Osteocyte (in vitro differentiated cells): ENCODE results near the gene POLDIP2. TPM values are rescaled to one million over a fixed set of nuclear protein-coding genes. Genes with fewer than 3 reads are reported as not detected.

Experiments
- DNase-seq: peaks from one replicate; pipeline ENCODE4 v3.0.0; 2021; ENCODE audit warnings: mixed read lengths; ENCODE audit not compliant: unreplicated experiment; ENCODE audit errors: extremely low spot score
- H3K27ac Mint-ChIP-seq: one replicate; pipeline ENCODE4 v1.8.0; 2021; ENCODE audit warnings: mild to moderate bottlenecking, mixed read lengths; ENCODE audit not compliant: unreplicated experiment
- H3K27me3 Mint-ChIP-seq: one replicate; pipeline ENCODE4 v1.8.0; 2021; ENCODE audit warnings: mixed read lengths; ENCODE audit not compliant: unreplicated experiment
- H3K36me3 Mint-ChIP-seq: one replicate; pipeline ENCODE4 v1.8.0; 2021; ENCODE audit warnings: mixed read lengths; ENCODE audit not compliant: unreplicated experiment
- H3K4me1 Mint-ChIP-seq: one replicate; pipeline ENCODE4 v1.8.0; 2021; ENCODE audit warnings: mixed read lengths; ENCODE audit not compliant: unreplicated experiment
- H3K4me3 Mint-ChIP-seq: one replicate; pipeline ENCODE4 v1.8.0; 2021; ENCODE audit warnings: mild to moderate bottlenecking, moderate library complexity, mixed read lengths; ENCODE audit not compliant: unreplicated experiment
- H3K9me3 Mint-ChIP-seq: one replicate; pipeline ENCODE4 v1.8.0; 2021; ENCODE audit warnings: mixed read lengths; ENCODE audit not compliant: unreplicated experiment
- CTCF ChIP-seq: fragments of 200-600 bp; sonication (generic); IDR thresholded peaks from 2 replicates; pipeline ENCODE4 v1.5.0; 2021; ENCODE audit warnings: antibody characterized with exemption, mild to moderate bottlenecking, moderate library complexity
- total RNA-seq: library from RNA; stranded (reverse); gene quantifications from 2 replicates; pipeline ENCODE4 v1.2.1, GENCODE V29; 2021

Gene POLDIP2
- total RNA-seq, 1 donor from 2014 or later = 79.8 TPM

- TF ChIP-seq CTCF = no peak
- Mint-ChIP-seq H3K36me3 (no peaks in the 10 kb centered on the region), H3K27me3 (no peaks in the 10 kb centered on the region), H3K27ac (no peak overlapping the region), H3K4me3 (no peak overlapping the region), H3K4me1 (peaks cover 26% of the 10 kb centered on the region), H3K9me3 (no peaks in the 10 kb centered on the region)
- DNase-seq = no peak
These were observed 12.3 kb upstream of the POLDIP2 start for GRCh38 chr17:28369684-28370034.

DNA sequence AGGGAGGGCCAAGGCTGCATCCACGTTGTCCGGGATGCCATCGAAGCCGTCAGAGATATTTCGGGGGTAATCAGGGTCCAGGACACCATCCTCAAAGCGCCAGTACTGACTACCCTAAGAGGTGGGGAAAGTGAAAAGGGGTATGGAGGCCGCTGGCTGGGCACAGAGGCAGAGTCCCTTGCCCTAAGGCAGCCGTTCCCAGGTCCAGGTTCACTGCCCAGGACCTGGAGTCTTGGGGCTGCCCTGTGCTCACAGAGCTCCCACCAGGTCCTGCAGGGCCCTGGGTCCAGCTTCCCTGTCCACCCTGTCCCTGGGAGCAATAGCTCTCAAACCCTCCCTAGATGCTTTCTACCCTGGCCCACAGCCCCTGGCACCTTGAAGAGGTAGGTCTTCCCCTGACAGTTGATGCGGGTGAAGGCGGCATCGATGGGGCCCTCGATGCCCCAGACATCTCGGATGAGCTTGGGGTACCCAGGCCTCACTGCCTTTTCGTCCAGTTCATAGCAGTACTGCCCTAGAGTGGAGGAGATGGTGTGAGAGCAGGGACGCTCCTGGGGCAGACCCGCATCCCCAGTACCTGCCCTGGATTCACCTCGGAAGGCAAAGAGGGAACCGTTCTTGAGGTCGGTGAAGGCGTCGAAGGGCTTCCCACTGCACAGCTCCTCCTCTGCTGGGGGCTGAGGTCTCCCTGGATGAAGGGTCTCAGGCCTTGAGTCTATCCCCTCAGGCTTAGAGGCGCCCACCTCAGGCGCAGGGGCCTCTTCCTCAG lies 11.8 kb upstream of the POLDIP2 start:
- H3K36me3 Mint-ChIP-seq = no peaks in the 10 kb centered on the region
- H3K4me1 Mint-ChIP-seq = peaks cover 26% of the 10 kb centered on the region
- no peaks in the 10 kb centered on the region for H3K9me3 Mint-ChIP-seq
- H3K4me3 Mint-ChIP-seq = no peak overlapping the region
- no peak for DNase-seq
- H3K27me3 Mint-ChIP-seq = no peaks in the 10 kb centered on the region
- no peak overlapping the region for H3K27ac Mint-ChIP-seq
- TF ChIP-seq CTCF = no peak

DNA sequence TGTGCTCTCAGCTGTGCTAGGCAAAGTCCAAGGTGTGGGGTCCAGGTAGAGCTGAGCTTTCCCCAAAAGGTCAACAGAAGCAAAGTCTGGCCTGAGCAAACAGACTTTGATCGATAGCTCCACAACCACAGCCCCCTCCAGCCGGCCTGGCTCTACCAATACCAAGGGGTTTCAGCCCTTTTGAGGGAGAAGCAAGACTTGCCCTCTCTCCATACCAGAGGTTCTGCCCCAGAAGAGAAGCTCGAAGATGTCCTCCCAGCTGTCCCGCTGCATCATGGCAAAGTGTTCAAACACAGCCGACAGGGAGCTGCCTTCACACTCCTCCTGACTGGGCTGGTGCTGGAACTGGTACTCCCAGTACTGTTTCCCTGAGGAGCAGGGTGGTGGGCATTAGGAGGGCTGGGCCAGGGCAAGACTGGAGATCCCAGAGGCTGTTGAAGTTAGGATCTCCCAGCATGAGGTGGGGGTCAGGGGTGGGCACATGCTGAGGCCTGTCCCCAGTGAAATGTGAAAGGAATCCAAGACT lies 11.0 kb upstream of the POLDIP2 start:
- DNase-seq = no peak
- Mint-ChIP-seq H3K4me3 (no peak overlapping the region), H3K4me1 (peaks cover 22% of the 10 kb centered on the region), H3K36me3 (no peaks in the 10 kb centered on the region), H3K9me3 (no peaks in the 10 kb centered on the region), H3K27me3 (no peaks in the 10 kb centered on the region), H3K27ac (no peak overlapping the region)
- TF ChIP-seq CTCF = no peak

DNA sequence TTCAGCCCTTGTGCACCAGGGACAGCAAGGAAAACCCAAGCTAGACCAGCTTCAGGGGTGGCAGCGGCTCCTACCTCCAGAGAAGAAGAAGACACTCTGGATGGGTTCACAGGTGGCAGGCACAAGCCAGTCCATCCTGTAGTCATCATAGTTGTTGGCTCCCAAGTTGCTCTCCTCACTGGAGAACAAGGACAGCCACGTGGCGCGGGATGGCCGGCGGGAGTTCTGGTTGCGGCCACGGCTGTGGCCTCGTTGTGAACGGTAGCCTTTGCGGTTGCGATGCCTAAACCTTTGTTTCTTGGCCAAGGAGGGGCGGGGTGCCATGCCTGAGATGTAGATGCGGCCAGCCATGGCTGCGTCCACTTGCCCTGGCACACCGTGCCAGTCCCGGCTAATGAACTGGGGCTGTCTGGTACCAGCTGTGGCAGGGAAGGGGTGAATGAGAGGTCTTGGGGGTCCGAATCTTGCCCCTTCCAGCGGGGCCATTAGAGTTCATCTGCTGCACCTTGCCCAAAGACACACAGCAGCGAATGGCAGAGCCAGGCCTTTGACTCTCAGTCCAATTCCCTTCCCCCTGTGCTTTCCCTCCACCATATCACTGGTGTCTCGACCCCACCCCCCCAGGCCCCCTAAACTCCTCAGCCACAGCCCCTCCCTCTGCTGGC lies 10.4 kb upstream of the POLDIP2 start:
- no peak overlapping the region for H3K4me3 Mint-ChIP-seq
- no peak overlapping the region for H3K27ac Mint-ChIP-seq
- no peak for TF ChIP-seq CTCF

GRCh38 chr17:28366605-28367004 lies 9.3 kb upstream of the POLDIP2 start:
- Mint-ChIP-seq H3K27me3 (no peaks in the 10 kb centered on the region), H3K4me1 (peaks cover 15% of the 10 kb centered on the region), H3K4me3 (no peak overlapping the region), H3K36me3 (no peaks in the 10 kb centered on the region), H3K9me3 (no peaks in the 10 kb centered on the region), H3K27ac (no peak overlapping the region)
- no peak for DNase-seq
- no peak for TF ChIP-seq CTCF

More for the DNA sequence above, 10.4 kb upstream of the POLDIP2 start:
- H3K36me3 Mint-ChIP-seq = no peaks in the 10 kb centered on the region
- DNase-seq = no peak
- no peaks in the 10 kb centered on the region for H3K27me3 Mint-ChIP-seq
- H3K9me3 Mint-ChIP-seq = no peaks in the 10 kb centered on the region
- H3K4me1 Mint-ChIP-seq = peaks cover 16% of the 10 kb centered on the region
